ENCODE results near the gene LTBP4. TPM values are rescaled to one million over a fixed set of nuclear protein-coding genes. Genes with fewer than 3 reads are reported as not detected.

The LTBP4 gene
- total RNA-seq, 1 donor from 2014 or later = 93.6 TPM

DNA sequence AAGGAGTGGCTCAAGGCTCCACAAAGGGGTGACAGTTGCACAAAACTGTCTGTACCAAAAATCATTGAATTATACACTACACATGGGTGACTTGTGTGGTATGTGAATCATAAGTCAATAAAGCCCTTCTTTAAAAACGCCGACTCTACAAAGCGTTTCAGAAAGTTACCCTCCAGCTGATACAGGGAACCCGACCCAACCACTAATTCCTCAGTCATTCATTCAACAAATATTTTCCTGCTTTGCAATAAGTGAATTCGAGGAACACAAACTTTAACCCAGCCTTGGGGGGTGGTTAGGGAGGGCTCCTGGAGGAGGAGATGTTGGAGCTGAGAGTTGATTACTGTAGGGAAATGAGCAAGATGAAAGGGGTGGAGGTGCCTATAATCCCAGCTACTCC, 32.0 kb downstream of the LTBP4 start:
- Mint-ChIP-seq H3K4me3 (ENCODE audit: unreplicated experiment) (no peak overlapping the region), H3K9me3 (ENCODE audit: unreplicated experiment) (no peaks in the 10 kb centered on the region), H3K36me3 (ENCODE audit: unreplicated experiment) (peaks cover 9% of the 10 kb centered on the region), H3K27me3 (ENCODE audit: unreplicated experiment) (peaks cover 4% of the 10 kb centered on the region), H3K4me1 (ENCODE audit: unreplicated experiment) (peaks cover 23% of the 10 kb centered on the region), H3K27ac (ENCODE audit: unreplicated experiment) (peak overlapping the region; percentile 23)
- TF ChIP-seq CTCF (IDR thresholded peaks at IDR 0.05) = no peak
- no peak for DNase-seq (ENCODE audit: extremely low spot score, unreplicated experiment)

DNA sequence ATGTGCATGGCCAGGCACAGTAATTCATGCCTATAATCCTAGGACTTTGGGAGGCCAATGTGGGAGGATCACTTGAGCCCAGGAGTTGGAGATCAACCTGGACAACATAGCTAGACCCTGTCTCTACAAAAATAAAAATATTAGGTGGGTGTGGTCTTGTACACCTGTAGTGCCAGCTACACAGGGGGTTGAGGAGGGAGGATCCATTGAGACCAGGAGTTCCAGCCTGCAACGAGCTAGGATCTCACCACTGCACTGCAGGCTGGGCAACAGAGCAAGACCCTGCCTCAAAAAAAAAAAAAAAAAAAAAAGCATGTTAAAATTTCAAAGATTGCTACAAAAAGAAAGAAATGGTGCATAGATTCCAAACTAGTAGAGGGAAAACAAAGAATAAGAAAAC, 37.2 kb downstream of the LTBP4 start:
- Mint-ChIP-seq H3K36me3 (ENCODE audit: unreplicated experiment) (no peaks in the 10 kb centered on the region), H3K27ac (ENCODE audit: unreplicated experiment) (no peak overlapping the region), H3K4me1 (ENCODE audit: unreplicated experiment) (peaks cover 47% of the 10 kb centered on the region)

DNA sequence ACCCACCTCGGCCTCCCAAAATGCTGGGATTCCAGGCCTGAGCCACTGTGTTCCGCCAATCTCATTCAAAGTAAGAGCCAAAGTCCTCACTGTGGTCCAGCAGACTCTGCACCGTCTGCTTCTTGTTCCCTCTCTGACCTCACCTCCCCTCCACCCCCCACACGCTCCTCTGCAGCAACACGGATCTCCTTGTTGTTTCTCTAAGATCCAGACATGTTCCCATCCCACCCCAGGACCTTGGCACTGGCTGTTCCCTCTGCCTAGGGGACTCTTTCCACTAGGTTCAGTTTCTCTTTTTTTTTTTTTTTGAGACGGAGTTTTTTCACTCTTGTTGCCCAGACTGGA, 38.4 kb downstream of the LTBP4 start:
- no peaks in the 10 kb centered on the region for H3K9me3 Mint-ChIP-seq (ENCODE audit: unreplicated experiment)
- H3K36me3 Mint-ChIP-seq (ENCODE audit: unreplicated experiment) = no peaks in the 10 kb centered on the region
- no peak overlapping the region for H3K4me3 Mint-ChIP-seq (ENCODE audit: unreplicated experiment)
- H3K27ac Mint-ChIP-seq (ENCODE audit: unreplicated experiment) = no peak overlapping the region
- DNase-seq (ENCODE audit: extremely low spot score, unreplicated experiment) = no peak
- no peak for TF ChIP-seq CTCF (IDR thresholded peaks at IDR 0.05)
- peaks cover 38% of the 10 kb centered on the region for H3K4me1 Mint-ChIP-seq (ENCODE audit: unreplicated experiment)
- peaks cover 4% of the 10 kb centered on the region for H3K27me3 Mint-ChIP-seq (ENCODE audit: unreplicated experiment)

More for the DNA sequence above, 37.2 kb downstream of the LTBP4 start:
- Mint-ChIP-seq H3K4me3 (ENCODE audit: unreplicated experiment) (no peak overlapping the region), H3K9me3 (ENCODE audit: unreplicated experiment) (no peaks in the 10 kb centered on the region), H3K27me3 (ENCODE audit: unreplicated experiment) (peaks cover 4% of the 10 kb centered on the region)
- no peak for TF ChIP-seq CTCF (IDR thresholded peaks at IDR 0.05)
- DNase-seq (ENCODE audit: extremely low spot score, unreplicated experiment) = no peak

GRCh38 chr19:40640744-40641143, 39.6 kb downstream of the LTBP4 start:
- H3K4me3 Mint-ChIP-seq (ENCODE audit: unreplicated experiment) = peak overlapping the region; percentile 52
- no peaks in the 10 kb centered on the region for H3K36me3 Mint-ChIP-seq (ENCODE audit: unreplicated experiment)
- H3K27ac Mint-ChIP-seq (ENCODE audit: unreplicated experiment) = peak overlapping the region; percentile 92
- no peaks in the 10 kb centered on the region for H3K27me3 Mint-ChIP-seq (ENCODE audit: unreplicated experiment)
- DNase-seq (ENCODE audit: extremely low spot score, unreplicated experiment) = no peak
- H3K4me1 Mint-ChIP-seq (ENCODE audit: unreplicated experiment) = peaks cover 47% of the 10 kb centered on the region
- no peak for TF ChIP-seq CTCF (IDR thresholded peaks at IDR 0.05)
- H3K9me3 Mint-ChIP-seq (ENCODE audit: unreplicated experiment) = no peaks in the 10 kb centered on the region

GRCh38 chr19:40641281-40641680, 40.1 kb downstream of the LTBP4 start:
- H3K4me1 Mint-ChIP-seq (ENCODE audit: unreplicated experiment) = peaks cover 52% of the 10 kb centered on the region
- H3K4me3 Mint-ChIP-seq (ENCODE audit: unreplicated experiment) = no peak overlapping the region
- no peak for TF ChIP-seq CTCF (IDR thresholded peaks at IDR 0.05)
- no peaks in the 10 kb centered on the region for H3K27me3 Mint-ChIP-seq (ENCODE audit: unreplicated experiment)
- DNase-seq (ENCODE audit: extremely low spot score, unreplicated experiment) = no peak
- H3K9me3 Mint-ChIP-seq (ENCODE audit: unreplicated experiment) = no peaks in the 10 kb centered on the region
- no peaks in the 10 kb centered on the region for H3K36me3 Mint-ChIP-seq (ENCODE audit: unreplicated experiment)
- H3K27ac Mint-ChIP-seq (ENCODE audit: unreplicated experiment) = peak overlapping the region; percentile 92
